C4-2B (cell line): ENCODE data around the gene IL5RA.

Experiments
- CTCF ChIP-seq: fragments of 450-650 bp; conservative IDR thresholded peaks from 2 replicates; pipeline ENCODE4 v1.5.1; 2017; ENCODE audit warnings: mild to moderate bottlenecking
- ZFX ChIP-seq: fragments of 450-650 bp; IDR thresholded peaks from 2 replicates; pipeline ENCODE4 v1.6.1; 2017

GRCh38 chr3:3066378-3066777, 43.8 kb downstream of the IL5RA start:
- no peak for TF ChIP-seq CTCF
- no peak for TF ChIP-seq ZFX
